Astrocyte (in vitro differentiated cells and primary cell): ENCODE measurements around the gene MDFIC.

Experiments used
- EZH2 ChIP-seq: IDR thresholded peaks from 2 replicates; pipeline ENCODE4 v1.6.1; 2012; ENCODE audit warnings: mild to moderate bottlenecking, low read length, inconsistent platforms; ENCODE audit not compliant: insufficient read depth
- TF ChIP-seq, protein P1 (sequence below): IDR thresholded peaks from 2 replicates; pipeline ENCODE4 v1.5.1; 2011; ENCODE audit warnings: low read depth, mild to moderate bottlenecking, inconsistent platforms, low read length, moderate library complexity; ENCODE audit not compliant: insufficient read depth

DNA sequence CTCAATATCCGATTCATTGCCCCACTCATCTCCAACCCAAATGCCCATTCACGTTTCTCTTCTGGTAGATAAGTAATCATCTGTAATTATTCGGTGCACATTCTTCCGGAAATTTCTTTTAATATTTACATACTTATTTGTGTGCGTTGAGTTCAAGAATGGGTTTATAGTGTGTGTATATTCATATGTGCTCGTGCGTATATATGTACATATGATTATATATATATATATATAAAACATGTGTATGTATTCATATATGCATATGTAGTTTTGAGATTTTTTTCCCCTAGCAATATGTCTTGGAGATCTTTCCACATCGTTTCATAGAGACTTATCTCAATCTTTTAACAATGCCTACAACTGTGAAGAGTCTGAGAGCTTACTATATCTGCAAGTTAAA is 118.2 kb downstream of the MDFIC start:
- TF ChIP-seq, protein P1, sequence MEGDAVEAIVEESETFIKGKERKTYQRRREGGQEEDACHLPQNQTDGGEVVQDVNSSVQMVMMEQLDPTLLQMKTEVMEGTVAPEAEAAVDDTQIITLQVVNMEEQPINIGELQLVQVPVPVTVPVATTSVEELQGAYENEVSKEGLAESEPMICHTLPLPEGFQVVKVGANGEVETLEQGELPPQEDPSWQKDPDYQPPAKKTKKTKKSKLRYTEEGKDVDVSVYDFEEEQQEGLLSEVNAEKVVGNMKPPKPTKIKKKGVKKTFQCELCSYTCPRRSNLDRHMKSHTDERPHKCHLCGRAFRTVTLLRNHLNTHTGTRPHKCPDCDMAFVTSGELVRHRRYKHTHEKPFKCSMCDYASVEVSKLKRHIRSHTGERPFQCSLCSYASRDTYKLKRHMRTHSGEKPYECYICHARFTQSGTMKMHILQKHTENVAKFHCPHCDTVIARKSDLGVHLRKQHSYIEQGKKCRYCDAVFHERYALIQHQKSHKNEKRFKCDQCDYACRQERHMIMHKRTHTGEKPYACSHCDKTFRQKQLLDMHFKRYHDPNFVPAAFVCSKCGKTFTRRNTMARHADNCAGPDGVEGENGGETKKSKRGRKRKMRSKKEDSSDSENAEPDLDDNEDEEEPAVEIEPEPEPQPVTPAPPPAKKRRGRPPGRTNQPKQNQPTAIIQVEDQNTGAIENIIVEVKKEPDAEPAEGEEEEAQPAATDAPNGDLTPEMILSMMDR, result no peak
- TF ChIP-seq EZH2, result no peak
